Measurements from ENCODE around the gene ATXN7L1. TPM values are rescaled to one million over a fixed set of nuclear protein-coding genes. Genes with fewer than 3 reads are reported as not detected.

The ATXN7L1 gene
- polyA plus RNA-seq, 1 of the 3 experiments (the other 2 are of a cell fraction): 6.0 TPM

GRCh38 chr7:105614341-105614840, 262.0 kb downstream of the ATXN7L1 start:
- Histone ChIP-seq H4K20me1 (ENCODE audit: insufficient read depth) (no peaks in the 10 kb centered on the region), H3K79me2 (ENCODE audit: insufficient read depth) (no peaks in the 10 kb centered on the region), H3K4me2 (no peak overlapping the region), H3K9me3 (no peaks in the 10 kb centered on the region), H3K4me1 (ENCODE audit: control insufficient read depth in 1 of 2, insufficient read depth in 2 of 2, low read depth in 1 of 2, low read length in 1 of 2) (peaks cover 0 to 5% of the 10 kb centered on the region in 2 experiments; a peak in 1 of 4 replicates), H3K4me3 (ENCODE audit: low read depth in 2 of 2, low read length in 1 of 2) (no peak overlapping the region), H3F3A (replicated peaks; ENCODE audit: insufficient read depth) (no peaks in the 10 kb centered on the region), H3K9ac (no peak overlapping the region), H3K9me2 (no peaks in the 10 kb centered on the region), H3K36me3 (replicated peaks in 1 of 2; ENCODE audit: control insufficient read depth in 1 of 2, insufficient read depth in 2 of 2, low read length in 1 of 2) (peaks cover 3 to 11% of the 10 kb centered on the region in 2 experiments), H3K27ac (ENCODE audit: low read depth in 2 of 2, low read length in 1 of 2) (no peak overlapping the region), H3K27me3 (ENCODE audit: insufficient read depth) (no peaks in the 10 kb centered on the region), H2AFZ (ENCODE audit: low read depth) (no peak overlapping the region)
- 94% methylated on average over 20 of the region's 20 CpGs for WGBS (ENCODE audit: low lambda C conversion rate)
- CTCF ChIA-PET: interaction anchor here (2.0 kb wide), 1 partner anchor 13 kb away, joined by 4 read pairs; no protein-coding TSS in a partner anchor
- no peak for TF ChIP-seq CHD2 (IDR thresholded peaks at IDR 0.05; ENCODE audit: low read length, partially characterized antibody)
- no peak for TF ChIP-seq RCOR1 (IDR thresholded peaks at IDR 0.05; ENCODE audit: low read length)
- TF ChIP-seq, protein P1, sequence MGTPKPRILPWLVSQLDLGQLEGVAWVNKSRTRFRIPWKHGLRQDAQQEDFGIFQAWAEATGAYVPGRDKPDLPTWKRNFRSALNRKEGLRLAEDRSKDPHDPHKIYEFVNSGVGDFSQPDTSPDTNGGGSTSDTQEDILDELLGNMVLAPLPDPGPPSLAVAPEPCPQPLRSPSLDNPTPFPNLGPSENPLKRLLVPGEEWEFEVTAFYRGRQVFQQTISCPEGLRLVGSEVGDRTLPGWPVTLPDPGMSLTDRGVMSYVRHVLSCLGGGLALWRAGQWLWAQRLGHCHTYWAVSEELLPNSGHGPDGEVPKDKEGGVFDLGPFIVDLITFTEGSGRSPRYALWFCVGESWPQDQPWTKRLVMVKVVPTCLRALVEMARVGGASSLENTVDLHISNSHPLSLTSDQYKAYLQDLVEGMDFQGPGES (IDR thresholded peaks at IDR 0.05; ENCODE audit: low read depth, low read length): no peak
- no peak for TF ChIP-seq YY1 (IDR thresholded peaks at IDR 0.05; ENCODE audit: low read depth)
- TF ChIP-seq RAD21 (IDR thresholded peaks at IDR 0.05; ENCODE audit: low read length): no peak
- no peak for TF ChIP-seq REST (IDR thresholded peaks at IDR 0.05; ENCODE audit: low read depth, low read length)
- TF ChIP-seq, protein P2, sequence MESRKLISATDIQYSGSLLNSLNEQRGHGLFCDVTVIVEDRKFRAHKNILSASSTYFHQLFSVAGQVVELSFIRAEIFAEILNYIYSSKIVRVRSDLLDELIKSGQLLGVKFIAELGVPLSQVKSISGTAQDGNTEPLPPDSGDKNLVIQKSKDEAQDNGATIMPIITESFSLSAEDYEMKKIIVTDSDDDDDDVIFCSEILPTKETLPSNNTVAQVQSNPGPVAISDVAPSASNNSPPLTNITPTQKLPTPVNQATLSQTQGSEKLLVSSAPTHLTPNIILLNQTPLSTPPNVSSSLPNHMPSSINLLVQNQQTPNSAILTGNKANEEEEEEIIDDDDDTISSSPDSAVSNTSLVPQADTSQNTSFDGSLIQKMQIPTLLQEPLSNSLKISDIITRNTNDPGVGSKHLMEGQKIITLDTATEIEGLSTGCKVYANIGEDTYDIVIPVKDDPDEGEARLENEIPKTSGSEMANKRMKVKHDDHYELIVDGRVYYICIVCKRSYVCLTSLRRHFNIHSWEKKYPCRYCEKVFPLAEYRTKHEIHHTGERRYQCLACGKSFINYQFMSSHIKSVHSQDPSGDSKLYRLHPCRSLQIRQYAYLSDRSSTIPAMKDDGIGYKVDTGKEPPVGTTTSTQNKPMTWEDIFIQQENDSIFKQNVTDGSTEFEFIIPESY (IDR thresholded peaks at IDR 0.05; ENCODE audit: borderline replicate concordance, low read depth): no peak
- no peak for TF ChIP-seq USF2 (IDR thresholded peaks at IDR 0.05; ENCODE audit: borderline replicate concordance, low read depth, low read length)
- TF ChIP-seq CTCF (IDR thresholded peaks at IDR 0.05): no peak
- no peak for TF ChIP-seq TAF1 (IDR thresholded peaks at IDR 0.05; ENCODE audit: borderline replicate concordance, low read depth, low read length)
- no peak for TF ChIP-seq RXRA (IDR thresholded peaks at IDR 0.05; ENCODE audit: borderline replicate concordance, low read depth)
- TF ChIP-seq USF1 (IDR thresholded peaks at IDR 0.05; ENCODE audit: borderline replicate concordance, low read depth): no peak
- no peak for TF ChIP-seq EP300 (IDR thresholded peaks at IDR 0.05; ENCODE audit: borderline replicate concordance in 1 of 2, low read depth in 1 of 2, low read length in 1 of 2)
- POLR2A ChIA-PET: no interaction called here
- no peak for DNase-seq

All from SK-N-SH (cell line).